Measurements from ENCODE around the gene PEPD.
"Not testable (repeated sequence)": the region's sequence is repeated elsewhere in the genome, so short reads cannot be mapped to it uniquely, and the experiment has no call there.

The PEPD gene

GRCh38 chr19:33521480-33522370 lies at the start of gene PEPD:
PEPD (minus strand) TSS chr19:33521791; CDS start chr19:33521760, 31 bp downstream.
- peak; percentile 86 for DNase-seq

DNA sequence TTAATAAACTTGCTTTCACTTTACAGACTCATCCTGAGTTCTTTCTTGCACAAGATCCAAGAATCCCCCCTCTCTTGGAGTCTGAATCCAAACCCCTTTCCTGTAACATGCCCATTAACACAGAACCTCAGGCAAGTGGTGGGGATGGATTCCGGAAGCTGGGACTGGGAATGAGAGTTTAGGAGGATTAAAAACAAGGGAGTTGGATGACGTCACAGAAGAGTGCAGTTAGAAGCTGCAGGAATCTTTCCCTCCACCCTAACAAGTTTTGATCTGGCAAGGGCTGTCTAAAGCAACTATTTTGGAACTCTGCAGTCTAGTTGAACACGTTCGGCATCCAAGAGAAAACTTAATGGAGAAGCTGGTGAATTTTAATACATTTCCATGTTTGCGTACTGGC lies 48.2 kb upstream of the PEPD start:
- no peak for DNase-seq

DNA sequence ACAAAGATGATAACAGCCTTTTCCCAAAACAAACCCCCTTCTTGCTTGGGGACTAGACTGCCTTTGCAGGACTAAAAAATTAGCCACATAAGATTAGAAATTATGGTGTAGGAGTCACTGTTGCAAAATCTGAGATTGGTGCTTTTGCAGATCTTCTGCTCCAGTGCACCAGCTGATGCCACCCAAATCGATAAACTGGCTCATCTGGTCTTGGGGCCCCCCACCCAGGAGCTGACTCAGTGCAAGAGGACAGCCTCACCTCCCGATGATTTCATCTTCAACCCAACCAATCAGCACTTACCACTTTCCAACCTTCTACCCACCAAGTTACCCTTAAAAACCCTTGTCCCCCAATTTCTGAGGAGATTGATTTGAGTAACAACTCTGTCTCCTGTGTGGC lies 47.1 kb upstream of the PEPD start:
- DNase-seq = no peak

DNA sequence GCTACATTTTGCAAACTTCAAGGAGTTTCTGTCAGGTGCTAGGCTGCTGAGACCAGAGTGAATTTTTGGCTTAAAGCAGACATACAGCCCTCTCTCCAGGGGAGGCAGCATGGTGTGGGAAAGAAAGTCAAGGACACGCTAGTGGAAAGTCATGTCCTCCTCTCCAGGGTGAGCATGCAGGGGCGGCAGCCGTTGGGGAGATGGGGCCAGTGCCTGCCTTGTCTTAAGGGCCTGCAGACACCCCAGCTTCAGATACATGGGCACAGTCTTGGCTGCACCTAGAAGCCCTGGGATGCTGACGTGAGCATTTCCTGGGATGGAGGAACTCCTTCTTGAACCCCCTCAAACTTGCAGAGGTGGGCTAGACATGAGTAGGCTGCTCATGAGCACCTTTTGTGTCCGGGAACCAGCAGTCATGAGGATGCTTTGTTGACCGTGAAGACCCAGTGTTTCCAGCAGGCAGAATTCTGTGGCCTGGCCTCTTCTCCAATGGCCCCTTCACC lies 43.3 kb upstream of the PEPD start:
- DNase-seq = no peak

DNA sequence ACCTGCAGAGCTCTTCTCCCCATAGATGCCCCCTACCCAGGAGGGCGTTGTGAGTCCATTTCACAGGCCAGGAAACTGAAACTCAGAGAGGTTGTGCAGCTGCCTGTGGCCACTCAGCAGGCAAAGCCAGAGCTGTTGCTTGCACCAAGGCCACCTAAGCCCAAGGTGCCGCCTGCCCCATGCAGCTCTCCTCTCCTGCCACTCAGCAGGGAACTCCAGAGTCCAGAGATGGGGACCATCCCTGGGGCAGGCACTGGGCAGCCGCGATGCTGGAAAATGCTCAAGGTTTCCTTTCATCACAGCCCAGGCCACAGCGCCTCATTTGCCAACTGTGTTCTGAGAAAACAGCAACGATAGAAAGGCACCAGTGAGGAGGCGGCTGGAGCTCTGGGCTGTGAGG lies 41.0 kb upstream of the PEPD start:
- DNase-seq = no peak

GRCh38 chr19:33561666-33562065 lies 40.1 kb upstream of the PEPD start:
- not testable (repeated sequence) for DNase-seq

DNA sequence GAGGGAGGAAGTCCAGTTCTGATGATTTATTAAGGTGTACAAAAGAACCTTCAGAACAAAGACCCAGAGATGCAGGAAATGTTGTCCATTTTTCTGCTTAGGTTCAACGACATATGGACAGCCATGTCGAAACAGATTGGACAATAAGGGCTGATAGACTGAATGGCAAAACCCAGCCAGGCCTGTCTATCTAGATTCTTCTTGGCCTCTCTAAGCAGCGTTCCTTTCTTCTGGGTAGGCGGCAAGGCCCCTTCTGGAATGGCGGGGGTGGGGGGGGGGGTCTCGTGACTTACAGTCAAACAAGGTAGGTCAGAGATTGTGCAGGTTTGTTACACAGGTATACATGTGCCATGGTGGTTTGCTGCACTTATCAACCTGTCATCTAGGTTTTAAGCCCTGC lies 39.7 kb upstream of the PEPD start:
- no peak for DNase-seq

DNA sequence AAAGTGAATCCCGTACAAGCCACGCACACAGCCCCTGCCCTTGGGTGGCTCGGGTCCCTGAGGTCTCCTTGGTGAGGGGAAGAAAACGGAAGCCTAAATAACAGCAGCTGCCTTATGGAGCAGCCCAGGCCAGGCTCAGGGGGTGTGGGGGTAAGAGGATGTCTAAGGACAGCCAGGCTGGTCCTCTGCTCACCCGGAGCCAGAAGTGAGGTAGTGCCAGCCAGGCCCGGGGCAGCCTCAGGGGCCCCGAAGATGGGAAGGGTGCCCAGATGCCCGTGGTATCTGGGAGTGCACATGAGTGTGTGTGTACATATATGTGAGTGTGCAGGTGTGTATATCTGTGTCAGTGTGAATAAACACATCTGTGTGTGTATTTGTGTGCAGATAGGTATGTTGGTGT lies 38.4 kb upstream of the PEPD start:
- no peak for DNase-seq

DNA sequence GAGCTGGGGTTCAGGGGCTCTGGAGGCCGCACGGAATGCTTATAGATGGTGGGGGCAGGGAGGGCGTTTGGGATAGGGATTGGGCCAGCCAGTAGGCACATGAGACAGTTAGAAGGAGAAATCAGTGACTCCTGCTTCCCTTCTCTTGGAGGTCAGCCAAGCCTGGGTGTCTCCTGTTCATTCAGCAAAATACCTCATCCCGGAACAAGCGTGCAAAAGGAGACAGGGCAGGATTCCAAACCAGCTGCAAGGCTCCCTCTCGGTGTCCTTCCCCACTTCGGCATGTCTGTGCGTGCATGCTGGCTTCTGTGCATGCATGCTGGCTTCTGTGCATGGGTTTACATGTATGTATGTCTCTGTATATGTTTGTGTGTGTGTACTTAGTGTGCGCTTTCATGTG lies 37.3 kb upstream of the PEPD start:
- no peak for DNase-seq

GRCh38 chr19:33558151-33558550 lies 36.6 kb upstream of the PEPD start:
- no peak for DNase-seq

- DNase-seq = no peak
These were observed 36.1 kb upstream of the PEPD start for GRCh38 chr19:33557720-33558119.

DNA sequence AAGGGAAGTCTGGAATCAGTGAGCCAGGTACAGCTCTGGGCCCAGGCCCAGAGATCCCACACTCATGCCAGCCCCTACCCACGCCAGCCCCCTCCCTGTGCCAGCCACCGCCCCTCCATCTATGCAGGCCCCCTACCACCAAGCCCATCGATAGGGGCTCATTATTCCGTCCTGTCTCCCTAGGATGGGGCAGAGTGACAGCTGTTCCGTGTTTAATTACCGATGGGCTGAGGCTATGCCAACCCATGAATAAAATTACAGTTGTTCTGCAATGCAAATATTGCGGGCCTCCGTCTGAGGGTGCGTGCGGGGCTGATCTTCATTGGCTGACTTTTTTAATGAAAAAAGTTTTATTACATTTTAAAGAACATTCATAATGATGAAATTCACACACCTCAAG lies 35.6 kb upstream of the PEPD start:
- DNase-seq = no peak

GRCh38 chr19:33556261-33556660 lies 34.7 kb upstream of the PEPD start:
- no peak for DNase-seq

GRCh38 chr19:33555726-33556125 lies 34.1 kb upstream of the PEPD start:
- DNase-seq = not testable (repeated sequence)

GRCh38 chr19:33554821-33555220 lies 33.2 kb upstream of the PEPD start:
- DNase-seq = no peak

DNA sequence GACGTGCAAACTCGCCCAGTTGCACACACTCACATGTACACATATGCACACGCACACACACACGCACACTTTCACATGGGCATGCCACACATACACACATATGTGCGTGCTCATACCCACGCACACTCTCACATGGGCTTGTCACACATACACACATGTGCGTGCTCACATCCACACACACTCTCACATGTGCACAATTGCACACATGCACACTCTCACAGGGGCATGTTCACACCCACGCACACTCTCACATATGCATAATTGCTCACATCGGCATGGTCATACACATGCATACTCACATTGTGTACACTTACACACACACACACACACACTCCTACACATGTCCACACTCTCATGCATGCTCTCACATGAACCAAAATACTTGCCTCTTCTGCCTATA lies 32.8 kb upstream of the PEPD start:
- DNase-seq = no peak

DNA sequence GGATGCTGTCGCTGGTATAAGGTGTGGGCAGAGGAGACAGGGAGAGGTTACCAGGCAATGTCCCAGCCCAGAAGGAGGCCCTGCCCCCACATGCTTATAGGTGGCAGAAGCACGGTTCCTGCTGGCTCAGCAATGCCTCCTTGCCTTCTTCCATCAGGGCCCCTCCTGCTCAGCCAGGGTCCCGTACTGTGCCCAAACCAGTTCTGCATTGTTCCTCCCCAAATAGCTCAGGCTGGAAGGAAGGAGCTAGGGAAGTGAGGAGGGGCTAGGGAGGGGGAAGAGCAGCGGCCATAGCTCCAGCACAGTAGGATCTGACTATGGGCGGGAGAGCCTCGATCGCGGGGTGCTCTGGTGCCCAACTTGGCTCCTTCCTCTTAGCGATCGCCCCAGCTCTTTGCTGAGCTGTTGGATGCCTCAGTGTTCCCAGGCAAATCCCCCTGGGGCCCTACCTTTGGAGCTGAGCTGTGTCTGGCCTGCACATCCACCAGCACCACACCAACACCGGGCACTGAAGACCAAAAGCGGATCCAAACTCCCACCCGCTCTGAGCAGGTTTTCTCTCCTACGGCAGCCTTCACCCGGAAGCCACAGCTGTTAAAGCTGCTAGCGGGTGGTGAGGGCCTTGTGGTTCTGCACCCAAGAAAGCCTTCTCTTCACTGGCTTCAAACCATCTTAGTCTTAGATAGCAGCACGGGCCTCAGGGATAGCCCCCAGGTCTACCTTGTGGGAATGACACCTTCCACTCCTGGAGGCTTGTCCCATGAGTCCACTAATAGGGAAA lies 32.1 kb upstream of the PEPD start:
- DNase-seq = no peak

DNA sequence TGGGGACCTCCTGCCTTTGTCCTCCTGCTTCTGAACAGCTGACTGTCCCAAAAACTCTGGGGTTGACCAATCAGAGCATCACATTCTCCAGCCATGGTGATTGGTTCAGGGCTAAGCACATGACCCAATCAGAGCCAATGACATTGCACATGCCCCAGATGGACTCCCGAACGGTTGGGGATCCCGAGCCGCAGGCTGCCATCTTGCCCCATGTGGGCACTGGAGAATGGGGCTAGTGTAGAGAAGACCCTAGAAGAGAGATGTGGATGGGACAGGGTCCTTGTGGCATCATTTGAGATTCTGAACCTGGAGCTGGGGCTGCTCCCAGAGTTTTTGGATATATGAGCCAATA lies 31.3 kb upstream of the PEPD start:
- no peak for DNase-seq

- DNase-seq = no peak
These were observed 30.8 kb upstream of the PEPD start for GRCh38 chr19:33552191-33552927.

- no peak for DNase-seq
These were observed 30.1 kb upstream of the PEPD start for GRCh38 chr19:33551676-33552075.

DNA sequence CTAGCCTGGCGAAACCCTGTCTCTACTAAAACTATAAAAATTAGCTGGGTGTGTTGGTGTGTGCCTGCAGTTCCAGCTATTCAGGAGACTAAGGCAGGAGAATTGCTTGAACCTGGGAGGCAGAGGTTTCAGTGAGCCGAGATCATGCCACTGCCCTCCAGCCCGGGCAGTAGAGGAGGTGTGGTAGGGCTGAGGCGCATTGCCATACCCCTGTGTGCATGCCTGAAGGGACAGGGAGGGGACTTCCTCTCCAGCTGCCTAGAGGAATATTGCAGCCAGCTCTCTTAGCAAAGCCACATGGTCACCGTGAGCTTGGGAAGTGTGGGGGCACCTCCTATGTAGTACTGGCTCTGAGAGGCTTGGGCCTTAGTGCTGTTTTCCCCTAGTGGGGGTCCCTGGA lies 29.2 kb upstream of the PEPD start:
- DNase-seq = no peak

DNA sequence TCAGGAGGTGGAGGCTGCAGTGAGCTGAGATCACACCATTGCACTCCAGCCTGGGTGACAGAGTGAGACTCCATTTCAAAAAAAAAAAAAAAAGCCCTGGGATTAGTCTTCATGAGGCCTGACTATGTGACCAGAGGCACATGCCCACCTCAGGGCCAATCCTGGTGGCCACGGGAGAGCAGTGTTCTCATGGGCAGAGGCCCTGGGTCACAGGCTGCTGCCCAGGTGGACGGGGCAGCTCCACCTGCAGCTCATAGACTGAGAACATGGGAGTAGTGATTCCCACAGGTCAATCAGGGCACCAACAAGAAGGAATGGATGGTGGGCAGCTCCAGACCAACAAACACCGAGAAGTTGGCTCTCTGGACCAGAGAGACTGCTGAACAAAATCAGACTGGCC lies 26.1 kb upstream of the PEPD start:
- DNase-seq = no peak

DNA sequence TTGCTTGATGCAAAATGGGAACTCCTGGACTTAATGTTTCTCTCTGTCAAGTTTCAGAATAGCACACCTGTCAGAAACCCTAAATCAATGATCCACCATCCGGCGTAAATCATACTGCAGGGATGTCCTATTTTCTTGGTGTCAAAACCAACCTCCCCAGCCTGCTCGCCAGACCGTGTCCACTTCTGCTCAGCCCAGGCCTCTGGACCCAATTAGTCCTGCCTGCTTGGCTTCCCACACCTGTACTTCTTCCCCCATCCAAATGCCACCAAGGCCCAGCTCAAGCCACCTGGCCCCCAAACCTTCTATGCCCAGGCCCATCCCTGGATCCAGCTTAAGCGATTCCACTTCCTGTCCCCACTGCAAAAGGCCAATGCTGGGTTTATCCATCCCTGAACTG lies 25.1 kb upstream of the PEPD start:
- DNase-seq = no peak
